ENCODE results near the gene HK1. TPM values are rescaled to one million over a fixed set of nuclear protein-coding genes. Genes with fewer than 3 reads are reported as not detected.
A peak's percentile ranks its signal among the peaks of the same experiment; 100 is the strongest.

The HK1 gene
- total RNA-seq, 1 donor from 2014 or later: 162 TPM

DNA sequence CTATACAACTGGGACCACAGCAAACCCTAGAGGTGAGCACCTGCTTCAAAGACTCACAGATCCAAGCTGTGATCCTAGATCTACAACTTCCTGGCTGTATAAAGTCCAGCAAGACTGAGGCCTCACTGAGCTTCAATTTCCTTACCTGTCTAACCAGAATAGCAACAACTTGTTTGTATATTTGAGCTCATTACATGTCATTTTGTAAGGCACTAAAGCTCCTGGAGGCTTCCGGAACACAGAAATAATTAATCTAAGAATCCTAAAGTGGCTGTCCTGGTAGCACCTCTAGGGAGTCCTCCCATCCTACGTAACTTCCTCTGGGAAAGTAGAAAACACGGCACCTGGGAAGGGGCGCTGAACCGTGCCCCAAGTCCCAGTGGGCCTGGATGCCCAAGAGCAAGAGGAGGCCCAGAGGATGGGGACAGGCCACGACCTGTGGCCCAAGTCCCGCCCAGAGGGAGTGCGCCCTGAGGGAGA, 39.4 kb downstream of the HK1 start:
- Mint-ChIP-seq H3K36me3 (ENCODE audit: low read depth, unreplicated experiment) (no peaks in the 10 kb centered on the region), H3K4me1 (ENCODE audit: unreplicated experiment) (peaks cover 58% of the 10 kb centered on the region), H3K4me3 (ENCODE audit: unreplicated experiment) (peak overlapping the region; percentile 65), H3K9me3 (ENCODE audit: unreplicated experiment) (no peaks in the 10 kb centered on the region), H3K27me3 (ENCODE audit: unreplicated experiment) (peaks cover 15% of the 10 kb centered on the region), H3K27ac (ENCODE audit: unreplicated experiment) (no peak overlapping the region)
- DNase-seq (ENCODE audit: low spot score): no peak
- TF ChIP-seq, protein P1, sequence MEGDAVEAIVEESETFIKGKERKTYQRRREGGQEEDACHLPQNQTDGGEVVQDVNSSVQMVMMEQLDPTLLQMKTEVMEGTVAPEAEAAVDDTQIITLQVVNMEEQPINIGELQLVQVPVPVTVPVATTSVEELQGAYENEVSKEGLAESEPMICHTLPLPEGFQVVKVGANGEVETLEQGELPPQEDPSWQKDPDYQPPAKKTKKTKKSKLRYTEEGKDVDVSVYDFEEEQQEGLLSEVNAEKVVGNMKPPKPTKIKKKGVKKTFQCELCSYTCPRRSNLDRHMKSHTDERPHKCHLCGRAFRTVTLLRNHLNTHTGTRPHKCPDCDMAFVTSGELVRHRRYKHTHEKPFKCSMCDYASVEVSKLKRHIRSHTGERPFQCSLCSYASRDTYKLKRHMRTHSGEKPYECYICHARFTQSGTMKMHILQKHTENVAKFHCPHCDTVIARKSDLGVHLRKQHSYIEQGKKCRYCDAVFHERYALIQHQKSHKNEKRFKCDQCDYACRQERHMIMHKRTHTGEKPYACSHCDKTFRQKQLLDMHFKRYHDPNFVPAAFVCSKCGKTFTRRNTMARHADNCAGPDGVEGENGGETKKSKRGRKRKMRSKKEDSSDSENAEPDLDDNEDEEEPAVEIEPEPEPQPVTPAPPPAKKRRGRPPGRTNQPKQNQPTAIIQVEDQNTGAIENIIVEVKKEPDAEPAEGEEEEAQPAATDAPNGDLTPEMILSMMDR (IDR thresholded peaks at IDR 0.05; ENCODE audit: unreplicated experiment): no peak

DNA sequence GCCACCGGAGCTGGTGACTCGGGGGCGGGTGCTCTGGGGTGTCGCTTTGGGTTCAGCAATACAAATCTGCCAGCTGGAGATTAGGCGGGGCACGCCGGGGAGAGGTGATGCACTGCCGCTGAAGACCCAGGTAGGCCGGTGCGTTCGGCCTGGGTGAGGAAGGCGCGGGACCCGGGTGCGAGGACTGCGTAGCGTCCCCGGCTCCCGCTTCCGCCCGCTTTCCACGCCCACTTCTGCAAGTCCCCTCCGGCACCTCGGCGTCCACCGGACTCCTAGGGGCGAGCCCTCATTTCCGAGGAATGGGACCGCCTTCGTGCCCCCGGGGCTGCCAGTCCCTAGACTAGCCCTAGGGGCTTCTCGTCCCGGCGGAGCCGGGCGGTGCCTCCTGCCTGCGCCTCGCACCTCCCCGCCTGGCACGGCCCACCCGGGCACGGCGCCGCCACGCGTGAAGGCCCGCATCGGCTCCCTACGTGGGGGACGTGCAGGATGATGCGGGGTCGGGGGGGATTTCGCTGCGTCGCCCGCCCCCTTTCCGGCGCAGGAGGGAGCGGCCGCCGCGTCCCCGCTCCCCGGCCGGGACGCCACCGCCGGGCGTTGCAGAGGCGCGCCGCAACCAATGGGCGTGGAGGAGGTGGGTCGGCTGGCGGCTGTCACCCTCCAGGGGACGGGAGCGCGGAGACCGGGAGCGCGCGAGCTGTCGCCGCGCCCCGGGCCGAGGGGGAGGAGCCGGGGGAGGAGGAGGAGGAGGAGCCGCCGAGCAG, 40.0 kb downstream of the HK1 start:
- peak; percentile 91 for DNase-seq (ENCODE audit: low spot score)
- TF ChIP-seq, protein P1 (IDR thresholded peaks at IDR 0.05; ENCODE audit: unreplicated experiment): no peak
- Mint-ChIP-seq H3K4me3 (ENCODE audit: unreplicated experiment) (peak overlapping the region; percentile 98), H3K4me1 (ENCODE audit: unreplicated experiment) (peaks cover 56% of the 10 kb centered on the region), H3K27me3 (ENCODE audit: unreplicated experiment) (peaks cover 15% of the 10 kb centered on the region), H3K9me3 (ENCODE audit: unreplicated experiment) (no peaks in the 10 kb centered on the region), H3K36me3 (ENCODE audit: low read depth, unreplicated experiment) (no peaks in the 10 kb centered on the region), H3K27ac (ENCODE audit: unreplicated experiment) (no peak overlapping the region)

DNA sequence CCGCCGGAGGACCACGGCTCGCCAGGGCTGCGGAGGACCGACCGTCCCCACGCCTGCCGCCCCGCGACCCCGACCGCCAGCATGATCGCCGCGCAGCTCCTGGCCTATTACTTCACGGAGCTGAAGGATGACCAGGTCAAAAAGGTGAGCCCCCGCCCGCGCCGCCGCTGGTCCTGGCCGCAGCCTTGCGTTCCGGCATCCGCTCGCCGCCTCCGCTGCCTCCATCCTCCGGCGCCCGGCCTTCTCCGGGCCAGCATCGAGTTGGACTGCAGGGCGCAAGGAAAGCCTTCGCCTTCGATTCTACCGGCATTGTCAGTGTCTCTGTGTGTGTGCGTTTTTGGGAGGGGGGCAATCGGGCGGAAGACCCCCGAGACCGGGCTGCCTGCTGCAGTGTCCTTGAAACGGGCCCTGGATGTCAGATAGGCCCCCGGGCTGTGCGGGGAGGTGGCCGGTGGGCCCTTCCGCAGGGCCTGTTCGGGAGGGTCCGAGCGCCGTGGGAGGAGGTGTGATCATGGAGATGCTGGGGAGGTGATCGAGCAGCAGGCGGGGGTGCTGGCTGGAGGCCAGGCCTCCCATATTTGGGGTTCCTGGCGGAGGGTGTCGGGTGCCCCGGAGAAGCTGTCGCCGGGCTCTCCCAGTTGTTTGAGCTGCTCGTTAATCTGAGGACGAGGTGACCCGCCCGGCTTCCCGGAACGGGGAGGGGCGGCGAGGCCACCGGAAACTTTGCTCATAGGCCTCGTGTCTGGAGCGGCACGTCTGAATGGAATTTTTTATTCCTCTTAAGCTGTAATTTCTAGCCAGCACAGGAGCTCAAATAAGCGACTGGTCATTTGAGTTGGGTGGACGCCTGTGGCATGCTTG, 40.8 kb downstream of the HK1 start:
- peak; percentile 56 for DNase-seq (ENCODE audit: low spot score)
- Mint-ChIP-seq H3K9me3 (ENCODE audit: unreplicated experiment) (no peaks in the 10 kb centered on the region), H3K4me3 (ENCODE audit: unreplicated experiment) (peak overlapping the region; percentile 98), H3K4me1 (ENCODE audit: unreplicated experiment) (peaks cover 56% of the 10 kb centered on the region), H3K27me3 (ENCODE audit: unreplicated experiment) (peaks cover 15% of the 10 kb centered on the region), H3K36me3 (ENCODE audit: low read depth, unreplicated experiment) (no peaks in the 10 kb centered on the region), H3K27ac (ENCODE audit: unreplicated experiment) (peak overlapping the region; percentile 77)
- TF ChIP-seq, protein P1 (IDR thresholded peaks at IDR 0.05; ENCODE audit: unreplicated experiment): no peak

DNA sequence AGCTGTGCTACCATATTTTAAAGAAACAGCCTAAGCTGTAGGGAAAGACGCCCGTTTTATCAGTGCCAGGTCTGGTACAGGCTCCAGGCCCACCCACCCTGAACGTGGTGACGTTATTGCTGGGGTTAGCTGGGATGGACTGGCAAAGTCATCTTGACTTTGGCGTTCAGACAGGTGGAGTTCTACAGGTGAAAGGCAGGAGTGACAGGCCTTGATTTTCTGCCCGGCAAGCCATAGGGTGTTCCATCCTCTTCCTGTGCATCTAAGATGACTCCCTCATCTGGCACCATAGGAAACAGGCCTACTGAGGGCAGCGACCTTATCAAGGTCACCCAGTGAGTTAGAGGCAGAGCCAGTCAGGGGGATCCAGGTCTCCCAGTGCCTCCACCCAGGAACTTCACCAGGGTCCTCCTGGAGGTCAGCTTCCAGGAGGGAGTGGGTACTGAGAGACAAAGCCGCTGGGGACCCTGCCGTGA, 41.6 kb downstream of the HK1 start:
- Mint-ChIP-seq H3K9me3 (ENCODE audit: unreplicated experiment) (no peaks in the 10 kb centered on the region), H3K27me3 (ENCODE audit: unreplicated experiment) (peaks cover 14% of the 10 kb centered on the region), H3K36me3 (ENCODE audit: low read depth, unreplicated experiment) (no peaks in the 10 kb centered on the region), H3K4me1 (ENCODE audit: unreplicated experiment) (peaks cover 59% of the 10 kb centered on the region), H3K27ac (ENCODE audit: unreplicated experiment) (peak overlapping the region; percentile 48), H3K4me3 (ENCODE audit: unreplicated experiment) (peak overlapping the region; percentile 98)
- DNase-seq (ENCODE audit: low spot score): no peak
- TF ChIP-seq, protein P1 (IDR thresholded peaks at IDR 0.05; ENCODE audit: unreplicated experiment): no peak

Measured in endothelial cell (in vitro differentiated cells).